H9 (cell line): ENCODE measurements around the gene BIK. TPM values are rescaled to one million over a fixed set of nuclear protein-coding genes. Genes with fewer than 3 reads are reported as not detected.

Experiments
- DNase-seq: peaks from one replicate; pipeline ENCODE4 v3.0.0-alpha.2; 2017
- H2AFZ ChIP-seq: one replicate; pipeline ENCODE4 v1.6.1; 2013; ENCODE audit warnings: mild to moderate bottlenecking, low read length, control low read depth, moderate library complexity
- H2AK5ac ChIP-seq: 2 replicates; pipeline ENCODE4 v1.6.1; 2013; ENCODE audit warnings: low read length, control low read depth, mixed read lengths; ENCODE audit not compliant: insufficient read length
- H2BK120ac ChIP-seq: one replicate; pipeline ENCODE4 v1.6.1; 2013; ENCODE audit warnings: low read depth, mild to moderate bottlenecking, low read length, control low read depth, inconsistent platforms; ENCODE audit not compliant: poor library complexity, severe bottlenecking
- H2BK12ac ChIP-seq: 2 replicates; pipeline ENCODE4 v1.6.1; 2013; ENCODE audit warnings: low read length, control low read depth, mixed read lengths, low read depth; ENCODE audit not compliant: insufficient read length
- H2BK15ac ChIP-seq: 2 replicates; pipeline ENCODE4 v1.6.1; 2013; ENCODE audit warnings: low read depth, low read length, control low read depth
- H2BK20ac ChIP-seq: one replicate; pipeline ENCODE4 v1.6.1; 2013; ENCODE audit warnings: low read depth, mild to moderate bottlenecking, low read length, control low read depth, inconsistent platforms; ENCODE audit not compliant: poor library complexity, severe bottlenecking
- H2BK5ac ChIP-seq: 2 replicates; pipeline ENCODE4 v1.6.1; 2013; ENCODE audit warnings: low read length, control low read depth, mixed read lengths; ENCODE audit not compliant: insufficient read length
- H3K14ac ChIP-seq: 2 replicates; pipeline ENCODE4 v1.6.1; 2013; ENCODE audit warnings: low read length, control low read depth; ENCODE audit not compliant: insufficient read depth
- H3K18ac ChIP-seq: 2 replicates; pipeline ENCODE4 v1.6.1; 2013; ENCODE audit warnings: low read depth, mild to moderate bottlenecking, mixed read lengths, low read length, control low read depth; ENCODE audit not compliant: insufficient read length
- H3K23ac ChIP-seq: 2 replicates; pipeline ENCODE4 v1.6.1; 2013; ENCODE audit warnings: low read length, control low read depth, mixed read lengths, low read depth; ENCODE audit not compliant: insufficient read length
- H3K23me2 ChIP-seq: 2 replicates; pipeline ENCODE4 v1.6.1; 2013; ENCODE audit warnings: low read depth, mild to moderate bottlenecking, mixed read lengths, low read length, control low read depth; ENCODE audit not compliant: insufficient read length, poor library complexity, severe bottlenecking
- H3K27ac ChIP-seq: 2 replicates; pipeline ENCODE4 v1.5.1; 2013; ENCODE audit warnings: low read length, control low read depth, mixed read lengths, low read depth; ENCODE audit not compliant: insufficient read length
- H3K27me3 ChIP-seq: 2 replicates; pipeline ENCODE4 v1.6.1; 2013; ENCODE audit warnings: low read length, control low read depth, inconsistent platforms; ENCODE audit not compliant: insufficient read depth
- H3K4ac ChIP-seq: 2 replicates; pipeline ENCODE4 v1.6.1; 2013; ENCODE audit warnings: low read depth, mild to moderate bottlenecking, control low read depth, inconsistent platforms, low read length, moderate library complexity
- H3K4me1 ChIP-seq: 2 replicates; pipeline ENCODE4 v1.6.1; 2013; ENCODE audit warnings: low read length, control low read depth, inconsistent platforms; ENCODE audit not compliant: insufficient read depth
- H3K4me2 ChIP-seq: 2 replicates; pipeline ENCODE4 v1.6.1; 2013; ENCODE audit warnings: low read length, control low read depth, mixed read lengths; ENCODE audit not compliant: insufficient read length, insufficient read depth
- H3K56ac ChIP-seq: 2 replicates; pipeline ENCODE4 v1.6.1; 2013; ENCODE audit warnings: low read depth, mild to moderate bottlenecking, mixed read lengths, low read length, control low read depth; ENCODE audit not compliant: insufficient read length
- H3K79me1 ChIP-seq: 2 replicates; pipeline ENCODE4 v1.6.1; 2013; ENCODE audit warnings: low read depth, mild to moderate bottlenecking, moderate library complexity, low read length, control low read depth, inconsistent platforms; ENCODE audit not compliant: insufficient read depth, poor library complexity, severe bottlenecking
- H3K79me2 ChIP-seq: 2 replicates; pipeline ENCODE4 v1.6.1; 2013; ENCODE audit warnings: low read length, control low read depth, inconsistent platforms; ENCODE audit not compliant: insufficient read depth
- H3K9ac ChIP-seq: 2 replicates; pipeline ENCODE4 v1.6.1; 2013; ENCODE audit warnings: low read length, control low read depth, mixed read lengths; ENCODE audit not compliant: insufficient read length; ENCODE audit errors: extremely low read depth
- H3K9me3 ChIP-seq: one replicate; pipeline ENCODE4 v1.6.1; 2013; ENCODE audit warnings: low read depth, low read length, inconsistent platforms; ENCODE audit not compliant: control insufficient read depth
- H3T11ph ChIP-seq: one replicate; pipeline ENCODE4 v1.6.1; 2013; ENCODE audit warnings: mild to moderate bottlenecking, low read length, control low read depth, inconsistent platforms
- H4K20me1 ChIP-seq: one replicate; pipeline ENCODE4 v1.6.1; 2013; ENCODE audit not compliant: control insufficient read depth, insufficient read length, insufficient read depth
- H4K5ac ChIP-seq: 2 replicates; pipeline ENCODE4 v1.6.1; 2013; ENCODE audit warnings: low read depth, mild to moderate bottlenecking, mixed read lengths, low read length, control low read depth; ENCODE audit not compliant: insufficient read length
- H4K8ac ChIP-seq: replicated peaks from 2 replicates; pipeline ENCODE4 v1.6.1; 2013; ENCODE audit warnings: low read length, control low read depth, mixed read lengths, low read depth; ENCODE audit not compliant: insufficient read length
- H4K91ac ChIP-seq: 2 replicates; pipeline ENCODE4 v1.6.1; 2013; ENCODE audit warnings: low read depth, mild to moderate bottlenecking, moderate library complexity, mixed read lengths, low read length, control low read depth; ENCODE audit not compliant: insufficient read length
- H3K27ac Mint-ChIP-seq, 3 experiments: 2 replicates in 2 of 3; 3 replicates in 1 of 3; pipeline ENCODE4 v1.8.0; 2020 to 2021; ENCODE audit warnings: mixed read lengths in 3 of 3, mild to moderate bottlenecking in 1 of 3, moderate library complexity in 1 of 3
- H3K27me3 Mint-ChIP-seq: 2 replicates; pipeline ENCODE4 v1.8.0; 2021; ENCODE audit warnings: low read depth, mild to moderate bottlenecking, moderate library complexity, mixed read lengths
- H3K36me3 Mint-ChIP-seq, 3 experiments: 2 replicates in 2 of 3; 3 replicates in 1 of 3; pipeline ENCODE4 v1.8.0; 2020 to 2021; ENCODE audit warnings: low read depth in 3 of 3, mixed read lengths in 3 of 3; ENCODE audit not compliant: insufficient read depth in 1 of 3
- H3K4me1 Mint-ChIP-seq, 2 experiments: 2 replicates each; pipeline ENCODE4 v1.8.0; 2020; ENCODE audit warnings: mixed read lengths in 2 of 2
- H3K4me3 Mint-ChIP-seq, 2 experiments: 2 replicates in 1 of 2; 3 replicates in 1 of 2; pipeline ENCODE4 v1.8.0; 2020 to 2021; ENCODE audit warnings: mild to moderate bottlenecking in 2 of 2, mixed read lengths in 2 of 2, moderate library complexity in 1 of 2
- H3K9me3 Mint-ChIP-seq, 2 experiments: 2 replicates in 1 of 2; 3 replicates in 1 of 2; pipeline ENCODE4 v1.8.0; 2020; ENCODE audit warnings: mild to moderate bottlenecking in 2 of 2, mixed read lengths in 2 of 2, moderate library complexity in 1 of 2
- WGBS: extraction: QIAGEN DNeasy Blood & Tissue Kit; methylation state at CpG from one replicate; pipeline ENCODE4 v1.1.7; 2013; ENCODE audit warnings: missing lambda C conversion rate, low lambda C conversion rate, mixed read lengths; ENCODE audit not compliant: insufficient read length; ENCODE audit errors: extremely low coverage; 5-methylcytosine and 5-hydroxymethylcytosine counted together
- total RNA-seq: library from RNA; stranded (reverse); gene quantifications from 2 replicates; pipeline ENCODE4 v1.2.1, GENCODE V29; 2021
- TF ChIP-seq, protein P1 (sequence below): fragments of 200-600 bp; sonication (generic); conservative IDR thresholded peaks from 3 replicates; pipeline ENCODE4 v1.8.0; 2021; ENCODE audit warnings: antibody characterized with exemption, mild to moderate bottlenecking

BIK gene
- total RNA-seq, 1 experiment from 2014 or later, result 8.3 TPM

DNA sequence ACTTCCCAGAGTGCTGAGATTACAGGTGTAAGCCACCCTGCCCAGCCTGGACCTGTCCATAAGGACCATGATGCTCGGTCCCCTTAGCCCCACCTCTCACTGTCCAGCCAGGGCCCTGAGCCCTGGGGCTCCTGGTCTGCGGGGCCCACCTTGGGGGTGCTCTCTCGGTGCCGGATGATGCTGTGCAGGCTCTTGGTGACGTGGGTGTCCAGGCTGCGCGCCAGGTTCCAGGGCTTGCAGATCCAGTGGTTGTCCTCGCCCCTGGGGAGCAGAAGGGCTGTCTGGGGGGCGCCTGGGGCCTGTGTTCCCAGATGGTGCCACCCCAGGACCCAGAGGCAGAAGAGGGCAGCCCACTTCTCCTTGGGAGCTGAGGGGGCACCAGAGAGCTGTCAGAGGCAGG is 63.0 kb downstream of the BIK start:
- H2BK12ac ChIP-seq, result no peak overlapping the region
- H3K79me1 ChIP-seq, result no peaks in the 10 kb centered on the region
- H2BK120ac ChIP-seq, result no peak overlapping the region
- no peak overlapping the region for H3K4me3 Mint-ChIP-seq
- no peak overlapping the region for H3K14ac ChIP-seq
- no peaks in the 10 kb centered on the region for H3K9me3 Mint-ChIP-seq
- no peak overlapping the region for H3K9ac ChIP-seq
- no peaks in the 10 kb centered on the region for H3K4me1 ChIP-seq
- peaks cover 20 to 77% (median 66%) of the 10 kb centered on the region in 3 experiments; a peak in 6 of 7 replicates for H3K36me3 Mint-ChIP-seq
- H3K27ac Mint-ChIP-seq, result no peak overlapping the region; a peak in 1 of 7 replicates
- no peak overlapping the region for H4K5ac ChIP-seq
- H3T11ph ChIP-seq, result no peak overlapping the region
- H4K8ac ChIP-seq, result no peak overlapping the region
- DNase-seq, result no peak
- no peaks in the 10 kb centered on the region for H3K27me3 Mint-ChIP-seq
- H3K23ac ChIP-seq, result no peak overlapping the region
- H3K4me1 Mint-ChIP-seq, result no peaks in the 10 kb centered on the region
- no peaks in the 10 kb centered on the region for H4K20me1 ChIP-seq
- no peak overlapping the region for H4K91ac ChIP-seq
- TF ChIP-seq, protein P1, sequence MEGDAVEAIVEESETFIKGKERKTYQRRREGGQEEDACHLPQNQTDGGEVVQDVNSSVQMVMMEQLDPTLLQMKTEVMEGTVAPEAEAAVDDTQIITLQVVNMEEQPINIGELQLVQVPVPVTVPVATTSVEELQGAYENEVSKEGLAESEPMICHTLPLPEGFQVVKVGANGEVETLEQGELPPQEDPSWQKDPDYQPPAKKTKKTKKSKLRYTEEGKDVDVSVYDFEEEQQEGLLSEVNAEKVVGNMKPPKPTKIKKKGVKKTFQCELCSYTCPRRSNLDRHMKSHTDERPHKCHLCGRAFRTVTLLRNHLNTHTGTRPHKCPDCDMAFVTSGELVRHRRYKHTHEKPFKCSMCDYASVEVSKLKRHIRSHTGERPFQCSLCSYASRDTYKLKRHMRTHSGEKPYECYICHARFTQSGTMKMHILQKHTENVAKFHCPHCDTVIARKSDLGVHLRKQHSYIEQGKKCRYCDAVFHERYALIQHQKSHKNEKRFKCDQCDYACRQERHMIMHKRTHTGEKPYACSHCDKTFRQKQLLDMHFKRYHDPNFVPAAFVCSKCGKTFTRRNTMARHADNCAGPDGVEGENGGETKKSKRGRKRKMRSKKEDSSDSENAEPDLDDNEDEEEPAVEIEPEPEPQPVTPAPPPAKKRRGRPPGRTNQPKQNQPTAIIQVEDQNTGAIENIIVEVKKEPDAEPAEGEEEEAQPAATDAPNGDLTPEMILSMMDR, result no peak
- no CpG with 5 or more reads among the region's 9 CpGs for WGBS
- H2AK5ac ChIP-seq, result no peak overlapping the region
- no peaks in the 10 kb centered on the region for H3K9me3 ChIP-seq
- H3K4ac ChIP-seq, result no peak overlapping the region
- H3K56ac ChIP-seq, result no peak overlapping the region
- no peaks in the 10 kb centered on the region for H3K23me2 ChIP-seq
- no peak overlapping the region for H2BK20ac ChIP-seq
- no peak overlapping the region for H2AFZ ChIP-seq
- no peak overlapping the region for H3K4me2 ChIP-seq
- no peaks in the 10 kb centered on the region for H3K79me2 ChIP-seq
- H2BK15ac ChIP-seq, result no peak overlapping the region
- no peaks in the 10 kb centered on the region for H3K27me3 ChIP-seq
- no peak overlapping the region for H3K27ac ChIP-seq
- H3K18ac ChIP-seq, result no peak overlapping the region
- H2BK5ac ChIP-seq, result no peak overlapping the region
